ENCODE measurements around the gene CEMIP. TPM values are rescaled to one million over a fixed set of nuclear protein-coding genes. Genes with fewer than 3 reads are reported as not detected.

CEMIP gene
- total and polyA plus RNA-seq, 2 of the 13 experiments (the other 11 are each of a cell fraction or from before 2014, with no cell fraction given) = 4.3 to 28.5 TPM

DNA sequence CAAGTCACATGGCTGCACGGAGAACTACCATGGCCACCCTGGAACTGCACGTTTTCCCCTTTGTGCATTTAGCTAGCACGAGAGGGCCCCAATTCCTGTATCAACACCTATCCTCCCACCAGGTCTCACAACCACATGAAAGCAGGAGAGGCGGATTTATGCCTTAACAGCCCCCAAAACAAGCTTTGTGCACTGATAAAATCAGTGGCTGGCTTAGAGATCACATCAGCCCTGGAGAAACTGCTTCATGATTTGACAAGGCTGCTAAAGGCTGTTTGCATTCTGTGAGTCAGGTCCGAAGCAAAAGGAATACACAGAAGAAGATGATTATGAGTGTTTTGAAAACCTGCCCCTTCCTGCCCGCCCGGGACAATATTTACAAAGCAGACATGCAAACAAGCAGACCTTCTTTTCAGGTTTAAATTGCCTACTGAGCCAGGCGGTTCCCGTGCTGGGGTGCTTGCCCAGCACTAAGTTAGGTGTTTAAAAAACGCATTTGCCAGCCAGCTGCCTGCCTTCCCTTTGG is 25.9 kb downstream of the CEMIP start (continued):
- TF ChIP-seq, protein P1, sequence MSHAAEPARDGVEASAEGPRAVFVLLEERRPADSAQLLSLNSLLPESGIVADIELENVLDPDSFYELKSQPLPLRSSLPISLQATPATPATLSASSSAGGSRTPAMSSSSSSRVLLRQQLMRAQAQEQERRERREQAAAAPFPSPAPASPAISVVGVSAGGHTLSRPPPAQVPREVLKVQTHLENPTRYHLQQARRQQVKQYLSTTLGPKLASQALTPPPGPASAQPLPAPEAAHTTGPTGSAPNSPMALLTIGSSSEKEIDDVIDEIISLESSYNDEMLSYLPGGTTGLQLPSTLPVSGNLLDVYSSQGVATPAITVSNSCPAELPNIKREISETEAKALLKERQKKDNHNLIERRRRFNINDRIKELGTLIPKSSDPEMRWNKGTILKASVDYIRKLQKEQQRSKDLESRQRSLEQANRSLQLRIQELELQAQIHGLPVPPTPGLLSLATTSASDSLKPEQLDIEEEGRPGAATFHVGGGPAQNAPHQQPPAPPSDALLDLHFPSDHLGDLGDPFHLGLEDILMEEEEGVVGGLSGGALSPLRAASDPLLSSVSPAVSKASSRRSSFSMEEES (CRISPR knock-in tag; IDR thresholded peaks at IDR 0.05) = peak; percentile 54; the same call in 1 of the 2 replicates
- TF ChIP-seq CENPT (CRISPR knock-in tag; IDR thresholded peaks at IDR 0.05; ENCODE audit: low read depth) = no peak
- TF ChIP-seq POGZ (CRISPR knock-in tag; IDR thresholded peaks at IDR 0.05) = peak; percentile 22; the same call in 1 of the 2 replicates
- TF ChIP-seq MTF1 (CRISPR knock-in tag; IDR thresholded peaks at IDR 0.05) = no peak
- no peak for TF ChIP-seq CENPX (CRISPR knock-in tag; IDR thresholded peaks at IDR 0.05)
- no peak for TF ChIP-seq KLF12 (CRISPR knock-in tag; IDR thresholded peaks at IDR 0.05; ENCODE audit: borderline replicate concordance)
- no peak for TF ChIP-seq POLR2AphosphoS5 (IDR thresholded peaks at IDR 0.05; ENCODE audit: low read depth, low read length)
- no peak for TF ChIP-seq SMAD1 (CRISPR knock-in tag; IDR thresholded peaks at IDR 0.05; ENCODE audit: borderline replicate concordance, low read depth)
- TF ChIP-seq, protein P2, sequence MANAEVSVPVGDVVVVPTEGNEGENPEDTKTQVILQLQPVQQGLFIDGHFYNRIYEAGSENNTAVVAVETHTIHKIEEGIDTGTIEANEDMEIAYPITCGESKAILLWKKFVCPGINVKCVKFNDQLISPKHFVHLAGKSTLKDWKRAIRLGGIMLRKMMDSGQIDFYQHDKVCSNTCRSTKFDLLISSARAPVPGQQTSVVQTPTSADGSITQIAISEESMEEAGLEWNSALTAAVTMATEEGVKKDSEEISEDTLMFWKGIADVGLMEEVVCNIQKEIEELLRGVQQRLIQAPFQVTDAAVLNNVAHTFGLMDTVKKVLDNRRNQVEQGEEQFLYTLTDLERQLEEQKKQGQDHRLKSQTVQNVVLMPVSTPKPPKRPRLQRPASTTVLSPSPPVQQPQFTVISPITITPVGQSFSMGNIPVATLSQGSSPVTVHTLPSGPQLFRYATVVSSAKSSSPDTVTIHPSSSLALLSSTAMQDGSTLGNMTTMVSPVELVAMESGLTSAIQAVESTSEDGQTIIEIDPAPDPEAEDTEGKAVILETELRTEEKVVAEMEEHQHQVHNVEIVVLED (CRISPR knock-in tag; IDR thresholded peaks at IDR 0.05; ENCODE audit: borderline replicate concordance) = no peak
- TF ChIP-seq ZNF383 (CRISPR knock-in tag; IDR thresholded peaks at IDR 0.05; ENCODE audit: borderline replicate concordance) = no peak
- no peak for TF ChIP-seq FOXK2 (IDR thresholded peaks at IDR 0.05)
- TF ChIP-seq, protein P3, sequence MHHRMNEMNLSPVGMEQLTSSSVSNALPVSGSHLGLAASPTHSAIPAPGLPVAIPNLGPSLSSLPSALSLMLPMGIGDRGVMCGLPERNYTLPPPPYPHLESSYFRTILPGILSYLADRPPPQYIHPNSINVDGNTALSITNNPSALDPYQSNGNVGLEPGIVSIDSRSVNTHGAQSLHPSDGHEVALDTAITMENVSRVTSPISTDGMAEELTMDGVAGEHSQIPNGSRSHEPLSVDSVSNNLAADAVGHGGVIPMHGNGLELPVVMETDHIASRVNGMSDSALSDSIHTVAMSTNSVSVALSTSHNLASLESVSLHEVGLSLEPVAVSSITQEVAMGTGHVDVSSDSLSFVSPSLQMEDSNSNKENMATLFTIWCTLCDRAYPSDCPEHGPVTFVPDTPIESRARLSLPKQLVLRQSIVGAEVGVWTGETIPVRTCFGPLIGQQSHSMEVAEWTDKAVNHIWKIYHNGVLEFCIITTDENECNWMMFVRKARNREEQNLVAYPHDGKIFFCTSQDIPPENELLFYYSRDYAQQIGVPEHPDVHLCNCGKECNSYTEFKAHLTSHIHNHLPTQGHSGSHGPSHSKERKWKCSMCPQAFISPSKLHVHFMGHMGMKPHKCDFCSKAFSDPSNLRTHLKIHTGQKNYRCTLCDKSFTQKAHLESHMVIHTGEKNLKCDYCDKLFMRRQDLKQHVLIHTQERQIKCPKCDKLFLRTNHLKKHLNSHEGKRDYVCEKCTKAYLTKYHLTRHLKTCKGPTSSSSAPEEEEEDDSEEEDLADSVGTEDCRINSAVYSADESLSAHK (CRISPR knock-in tag; IDR thresholded peaks at IDR 0.05; ENCODE audit: borderline replicate concordance) = no peak
- no peak for TF ChIP-seq KLF15 (CRISPR knock-in tag; IDR thresholded peaks at IDR 0.05; ENCODE audit: borderline replicate concordance)
- TF ChIP-seq, protein P4, sequence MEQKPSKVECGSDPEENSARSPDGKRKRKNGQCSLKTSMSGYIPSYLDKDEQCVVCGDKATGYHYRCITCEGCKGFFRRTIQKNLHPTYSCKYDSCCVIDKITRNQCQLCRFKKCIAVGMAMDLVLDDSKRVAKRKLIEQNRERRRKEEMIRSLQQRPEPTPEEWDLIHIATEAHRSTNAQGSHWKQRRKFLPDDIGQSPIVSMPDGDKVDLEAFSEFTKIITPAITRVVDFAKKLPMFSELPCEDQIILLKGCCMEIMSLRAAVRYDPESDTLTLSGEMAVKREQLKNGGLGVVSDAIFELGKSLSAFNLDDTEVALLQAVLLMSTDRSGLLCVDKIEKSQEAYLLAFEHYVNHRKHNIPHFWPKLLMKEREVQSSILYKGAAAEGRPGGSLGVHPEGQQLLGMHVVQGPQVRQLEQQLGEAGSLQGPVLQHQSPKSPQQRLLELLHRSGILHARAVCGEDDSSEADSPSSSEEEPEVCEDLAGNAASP (CRISPR knock-in tag; IDR thresholded peaks at IDR 0.05; ENCODE audit: borderline replicate concordance) = no peak
- no peak for TF ChIP-seq ZNF839 (CRISPR knock-in tag; IDR thresholded peaks at IDR 0.05; ENCODE audit: borderline replicate concordance)
- no peak for TF ChIP-seq ZNF549 (CRISPR knock-in tag; IDR thresholded peaks at IDR 0.05)
- peak; percentile 96 for TF ChIP-seq ZNF292 (CRISPR knock-in tag; IDR thresholded peaks at IDR 0.05; ENCODE audit: borderline replicate concordance, low read depth)
- no peak for TF ChIP-seq SRY (CRISPR knock-in tag; IDR thresholded peaks at IDR 0.05)
- TF ChIP-seq ZNF746 (CRISPR knock-in tag; IDR thresholded peaks at IDR 0.05) = peak; percentile 36; the same call in 1 of the 2 replicates
- TF ChIP-seq, protein P5, sequence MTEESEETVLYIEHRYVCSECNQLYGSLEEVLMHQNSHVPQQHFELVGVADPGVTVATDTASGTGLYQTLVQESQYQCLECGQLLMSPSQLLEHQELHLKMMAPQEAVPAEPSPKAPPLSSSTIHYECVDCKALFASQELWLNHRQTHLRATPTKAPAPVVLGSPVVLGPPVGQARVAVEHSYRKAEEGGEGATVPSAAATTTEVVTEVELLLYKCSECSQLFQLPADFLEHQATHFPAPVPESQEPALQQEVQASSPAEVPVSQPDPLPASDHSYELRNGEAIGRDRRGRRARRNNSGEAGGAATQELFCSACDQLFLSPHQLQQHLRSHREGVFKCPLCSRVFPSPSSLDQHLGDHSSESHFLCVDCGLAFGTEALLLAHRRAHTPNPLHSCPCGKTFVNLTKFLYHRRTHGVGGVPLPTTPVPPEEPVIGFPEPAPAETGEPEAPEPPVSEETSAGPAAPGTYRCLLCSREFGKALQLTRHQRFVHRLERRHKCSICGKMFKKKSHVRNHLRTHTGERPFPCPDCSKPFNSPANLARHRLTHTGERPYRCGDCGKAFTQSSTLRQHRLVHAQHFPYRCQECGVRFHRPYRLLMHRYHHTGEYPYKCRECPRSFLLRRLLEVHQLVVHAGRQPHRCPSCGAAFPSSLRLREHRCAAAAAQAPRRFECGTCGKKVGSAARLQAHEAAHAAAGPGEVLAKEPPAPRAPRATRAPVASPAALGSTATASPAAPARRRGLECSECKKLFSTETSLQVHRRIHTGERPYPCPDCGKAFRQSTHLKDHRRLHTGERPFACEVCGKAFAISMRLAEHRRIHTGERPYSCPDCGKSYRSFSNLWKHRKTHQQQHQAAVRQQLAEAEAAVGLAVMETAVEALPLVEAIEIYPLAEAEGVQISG (CRISPR knock-in tag; IDR thresholded peaks at IDR 0.05) = 0 out of 2 replicates have a peak, but pooled peaks have one; percentile 27
- peak; percentile 56; the same call in 1 of the 2 replicates for TF ChIP-seq MIER2 (CRISPR knock-in tag; IDR thresholded peaks at IDR 0.05)
